Uterus (tissue), 4 donors: ENCODE data around the gene GTSE1. TPM values are rescaled to one million over a fixed set of nuclear protein-coding genes. Genes with fewer than 3 reads are reported as not detected.

Source experiments
- DNase-seq, 2 donors: peaks; one replicate each; pipeline ENCODE4 v3.0.0-alpha.2; 2019 to 2020
- H3K27ac ChIP-seq, 2 donors: fragments of 200-600 bp; sonication (generic); 1 replicate in 1 of 2; 2 replicates in 1 of 2; pipeline ENCODE4 v1.5.1; 2016 to 2018
- H3K27me3 ChIP-seq, 2 donors: fragments of 200-600 bp; sonication (generic); one replicate each; pipeline ENCODE4 v1.5.1; 2018 to 2019; ENCODE audit warnings: control low read depth in 1 of 2
- H3K36me3 ChIP-seq, 2 donors: fragments of 200-600 bp; sonication (generic); one replicate each; pipeline ENCODE4 v1.5.1; 2019; ENCODE audit warnings: control low read depth in 1 of 2
- H3K4me1 ChIP-seq, 2 donors: fragments of 200-600 bp; sonication (generic); one replicate each; pipeline ENCODE4 v1.5.1; 2018 to 2019; ENCODE audit warnings: control low read depth in 1 of 2
- H3K4me3 ChIP-seq, 2 donors: fragments of 200-600 bp; sonication (generic); 1 replicate in 1 of 2; 2 replicates in 1 of 2; pipeline ENCODE4 v1.5.1; 2018 to 2019; ENCODE audit warnings: mild to moderate bottlenecking in 1 of 2
- H3K9me3 ChIP-seq, 2 donors: fragments of 200-600 bp; sonication (generic); one replicate each; pipeline ENCODE4 v1.5.1; 2019; ENCODE audit warnings: control low read depth in 1 of 2
- POLR2A ChIP-seq, 2 donors: fragments of 450-650 bp; IDR thresholded peaks; one replicate each; pipeline ENCODE4 v1.6.1; 2016; ENCODE audit warnings: antibody characterized with exemption in 2 of 2, mild to moderate bottlenecking in 1 of 2, moderate library complexity in 1 of 2
- intact Hi-C: fragments of 100-400 bp; cut with DNase I; formaldehyde crosslinking; loops from one replicate; pipeline ENCODE4 v1.15.1; 2023; ENCODE audit warnings: low total_unique reads
- total RNA-seq, 4 donors: library from RNA; depleted of rRNA in 3 of 4; stranded (reverse); fragments of >200 nt in 3 of 4; gene quantifications; one replicate each; pipeline versions ENCODE4 v1.1.0 to v1.2.4, GENCODE V29; 2014 to 2023
- TF ChIP-seq, protein P1 (sequence below), 4 experiments: fragments of 200-600 bp in 2 of 4; fragments of 450-650 bp in 2 of 4; sonication (generic) in 2 of 4; IDR thresholded peaks; one replicate each; pipeline ENCODE4 v1.5.1; 2016 to 2019; ENCODE audit warnings: antibody characterized with exemption in 4 of 4, mild to moderate bottlenecking in 2 of 4, moderate library complexity in 1 of 4
- donor health status: DM: yes; HTN: yes; CAD: no.

GTSE1 gene
- total RNA-seq, 4 donors from 2014 or later, result 0.21 to 6.9 TPM; not detected in 2

DNA sequence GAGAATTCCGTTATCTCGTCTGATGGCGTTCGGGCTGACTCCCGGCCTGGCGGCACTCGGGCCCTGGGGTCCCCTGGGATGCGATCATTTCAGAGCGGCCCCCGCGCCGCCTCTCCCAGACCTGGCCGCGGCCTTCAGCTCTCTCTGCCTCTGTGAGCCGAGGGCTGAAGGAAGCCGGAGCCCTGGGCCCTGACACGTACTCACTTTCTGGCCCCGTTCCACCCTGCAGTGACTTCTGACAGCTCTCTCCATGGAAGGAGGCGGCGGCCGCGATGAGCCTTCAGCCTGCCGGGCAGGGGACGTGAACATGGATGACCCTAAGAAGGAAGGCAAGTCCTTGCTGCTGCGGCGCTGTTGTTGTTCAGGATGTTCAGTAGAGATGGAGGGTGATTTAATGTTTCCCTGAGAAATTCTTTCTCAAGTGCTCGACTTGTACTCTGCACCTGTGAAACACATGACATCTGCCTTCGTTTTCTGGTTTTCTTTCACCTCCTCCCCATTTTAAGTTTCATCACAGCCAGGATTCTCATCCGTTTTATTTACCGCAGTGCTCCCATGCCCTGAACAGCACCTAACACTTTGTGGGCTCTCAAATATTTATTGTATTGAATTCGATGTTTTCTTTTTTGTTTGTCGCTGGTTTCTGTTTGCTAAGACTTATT lies 612 bp downstream of the GTSE1 start:
- H3K4me1 ChIP-seq, result peaks cover 0 to 10% of the 10 kb centered on the region in 2 donors
- no peaks in the 10 kb centered on the region for H3K9me3 ChIP-seq
- intact Hi-C loops, result no loop called here
- H3K27ac ChIP-seq, result no peak overlapping the region
- peak in 1 of 2 donors; percentile 32 for DNase-seq
- no peaks in the 10 kb centered on the region for H3K27me3 ChIP-seq
- peak overlapping the region; percentile 58 to 65 for H3K4me3 ChIP-seq
- TF ChIP-seq POLR2A (IDR thresholded peaks at IDR 0.05), result no peak
- TF ChIP-seq, protein P1, sequence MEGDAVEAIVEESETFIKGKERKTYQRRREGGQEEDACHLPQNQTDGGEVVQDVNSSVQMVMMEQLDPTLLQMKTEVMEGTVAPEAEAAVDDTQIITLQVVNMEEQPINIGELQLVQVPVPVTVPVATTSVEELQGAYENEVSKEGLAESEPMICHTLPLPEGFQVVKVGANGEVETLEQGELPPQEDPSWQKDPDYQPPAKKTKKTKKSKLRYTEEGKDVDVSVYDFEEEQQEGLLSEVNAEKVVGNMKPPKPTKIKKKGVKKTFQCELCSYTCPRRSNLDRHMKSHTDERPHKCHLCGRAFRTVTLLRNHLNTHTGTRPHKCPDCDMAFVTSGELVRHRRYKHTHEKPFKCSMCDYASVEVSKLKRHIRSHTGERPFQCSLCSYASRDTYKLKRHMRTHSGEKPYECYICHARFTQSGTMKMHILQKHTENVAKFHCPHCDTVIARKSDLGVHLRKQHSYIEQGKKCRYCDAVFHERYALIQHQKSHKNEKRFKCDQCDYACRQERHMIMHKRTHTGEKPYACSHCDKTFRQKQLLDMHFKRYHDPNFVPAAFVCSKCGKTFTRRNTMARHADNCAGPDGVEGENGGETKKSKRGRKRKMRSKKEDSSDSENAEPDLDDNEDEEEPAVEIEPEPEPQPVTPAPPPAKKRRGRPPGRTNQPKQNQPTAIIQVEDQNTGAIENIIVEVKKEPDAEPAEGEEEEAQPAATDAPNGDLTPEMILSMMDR (IDR thresholded peaks at IDR 0.05), result no peak
- H3K36me3 ChIP-seq, result no peaks in the 10 kb centered on the region

DNA sequence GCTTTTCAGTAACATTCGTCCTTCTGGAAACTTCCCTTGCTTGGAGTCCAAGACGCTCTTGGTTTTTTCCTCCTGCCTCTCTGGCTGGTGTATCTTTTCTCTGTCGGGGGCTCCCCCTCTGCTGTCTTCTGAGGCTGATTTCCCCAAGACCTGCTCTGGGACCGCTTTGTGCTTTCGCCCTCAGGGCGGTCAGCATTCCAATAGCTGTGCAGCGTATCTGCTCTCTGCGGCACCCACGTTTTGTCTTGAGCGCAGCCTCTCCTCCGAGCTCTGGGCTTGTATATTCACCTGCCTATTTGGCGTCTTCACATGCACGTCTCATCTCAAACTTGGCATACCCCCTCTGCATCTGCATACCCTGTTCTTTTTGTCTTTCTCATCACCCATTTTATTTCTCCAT lies 2.4 kb downstream of the GTSE1 start:
- H3K36me3 ChIP-seq, result no peaks in the 10 kb centered on the region
- H3K27ac ChIP-seq, result no peak overlapping the region
- peaks cover 0 to 10% of the 10 kb centered on the region in 2 donors for H3K4me1 ChIP-seq
- intact Hi-C loops, result no loop called here
- H3K4me3 ChIP-seq, result no peak overlapping the region
- TF ChIP-seq POLR2A (IDR thresholded peaks at IDR 0.05), result no peak
- TF ChIP-seq, protein P1 (IDR thresholded peaks at IDR 0.05), result no peak
- H3K9me3 ChIP-seq, result no peaks in the 10 kb centered on the region
- DNase-seq, result no peak
- H3K27me3 ChIP-seq, result no peaks in the 10 kb centered on the region

DNA sequence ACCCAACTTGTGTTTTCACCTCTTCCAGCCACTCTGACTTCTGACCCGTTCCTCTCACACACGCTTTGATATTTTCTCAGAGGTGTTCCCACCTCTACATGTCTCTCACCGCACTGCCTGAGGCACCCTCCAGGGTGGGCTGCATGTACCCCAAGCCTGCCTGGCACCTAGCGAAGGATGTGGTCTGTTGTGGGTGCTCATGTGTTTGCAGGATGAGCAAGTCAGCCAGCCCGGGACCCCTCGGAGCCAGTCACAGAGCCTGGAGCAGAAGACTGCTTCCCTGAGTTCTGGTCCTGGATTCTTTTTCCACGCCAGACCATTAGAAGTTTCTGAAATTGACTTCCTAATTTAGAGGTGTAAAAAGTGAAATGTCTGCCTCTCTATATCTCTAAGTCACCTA lies 3.8 kb downstream of the GTSE1 start:
- DNase-seq, result no peak

DNA sequence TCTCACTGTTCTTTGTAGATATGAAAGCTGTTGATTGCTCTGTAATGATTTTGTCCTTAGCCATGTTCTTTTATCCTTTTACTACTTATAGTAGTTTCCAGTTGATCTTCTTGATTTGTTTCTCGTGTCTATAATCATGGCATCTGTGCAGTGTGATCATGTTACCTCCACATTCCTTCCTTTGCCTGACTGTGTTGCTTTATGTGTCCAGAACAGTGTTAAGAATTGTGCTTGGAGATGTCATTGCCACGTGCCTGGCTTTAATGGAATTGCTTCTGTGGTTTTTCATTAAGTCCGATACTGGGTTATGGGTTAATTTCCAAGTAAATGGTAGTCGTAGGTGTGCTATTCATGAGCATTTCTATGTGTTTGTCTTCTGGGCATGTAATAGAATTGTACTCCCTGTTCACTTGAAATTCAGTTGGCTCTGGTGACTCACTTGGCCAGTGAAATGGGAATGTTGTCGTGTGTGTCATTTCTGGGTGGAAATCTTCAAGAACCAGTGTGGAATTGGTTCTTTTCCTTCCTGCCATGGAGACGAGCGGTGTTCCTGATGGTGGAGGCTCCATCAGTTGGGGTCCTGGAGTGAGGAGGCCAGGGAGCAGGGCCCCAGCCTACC lies 6.8 kb downstream of the GTSE1 start:
- no peaks in the 10 kb centered on the region for H3K9me3 ChIP-seq
- H3K27ac ChIP-seq, result no peak overlapping the region
- no peaks in the 10 kb centered on the region for H3K27me3 ChIP-seq
- no peak for TF ChIP-seq POLR2A (IDR thresholded peaks at IDR 0.05)
- TF ChIP-seq, protein P1 (IDR thresholded peaks at IDR 0.05), result no peak
- no peak for DNase-seq
- no peaks in the 10 kb centered on the region for H3K36me3 ChIP-seq
- no peaks in the 10 kb centered on the region for H3K4me1 ChIP-seq
- H3K4me3 ChIP-seq, result no peak overlapping the region
- intact Hi-C loops, result no loop called here

More for the DNA sequence above, 3.8 kb downstream of the GTSE1 start:
- Histone ChIP-seq H3K4me1 (peaks cover 0 to 10% of the 10 kb centered on the region in 2 donors), H3K36me3 (no peaks in the 10 kb centered on the region), H3K27ac (no peak overlapping the region), H3K4me3 (no peak overlapping the region), H3K9me3 (no peaks in the 10 kb centered on the region), H3K27me3 (no peaks in the 10 kb centered on the region)
- intact Hi-C loops, result no loop called here
- TF ChIP-seq POLR2A (IDR thresholded peaks at IDR 0.05), result no peak
- TF ChIP-seq, protein P1 (IDR thresholded peaks at IDR 0.05), result no peak

DNA sequence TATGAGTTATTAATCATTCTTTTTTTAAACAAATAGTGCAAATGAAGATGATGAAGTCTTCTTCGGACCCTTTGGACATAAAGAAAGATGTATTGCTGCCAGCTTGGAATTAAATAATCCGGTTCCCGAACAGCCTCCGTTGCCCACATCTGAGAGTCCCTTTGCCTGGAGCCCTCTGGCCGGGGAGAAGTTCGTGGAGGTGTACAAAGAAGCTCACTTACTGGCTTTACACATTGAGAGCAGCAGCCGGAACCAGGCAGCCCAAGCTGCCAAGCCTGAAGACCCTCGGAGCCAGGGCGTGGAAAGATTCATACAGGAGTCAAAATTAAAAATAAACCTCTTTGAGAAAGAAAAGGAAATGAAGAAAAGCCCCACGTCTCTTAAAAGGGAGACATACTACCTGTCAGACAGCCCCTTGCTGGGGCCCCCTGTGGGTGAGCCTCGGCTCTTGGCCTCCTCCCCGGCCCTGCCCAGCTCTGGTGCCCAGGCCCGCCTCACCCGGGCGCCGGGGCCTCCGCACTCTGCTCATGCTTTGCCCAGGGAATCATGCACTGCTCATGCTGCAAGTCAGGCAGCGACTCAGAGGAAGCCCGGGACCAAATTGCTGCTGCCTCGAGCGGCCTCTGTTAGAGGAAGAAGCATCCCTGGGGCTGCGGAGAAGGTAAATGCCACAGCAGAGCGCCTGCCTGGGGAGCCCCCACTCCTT lies 11.8 kb downstream of the GTSE1 start:
- H3K36me3 ChIP-seq, result no peaks in the 10 kb centered on the region
- no peak for DNase-seq
- H3K4me1 ChIP-seq, result no peaks in the 10 kb centered on the region
- H3K9me3 ChIP-seq, result no peaks in the 10 kb centered on the region
- intact Hi-C loops, result no loop called here
- H3K27me3 ChIP-seq, result no peaks in the 10 kb centered on the region
- no peak overlapping the region for H3K27ac ChIP-seq
- H3K4me3 ChIP-seq, result no peak overlapping the region
- TF ChIP-seq, protein P1 (IDR thresholded peaks at IDR 0.05), result no peak
- TF ChIP-seq POLR2A (IDR thresholded peaks at IDR 0.05), result no peak
